ENCODE results near the gene LGI4. TPM values are rescaled to one million over a fixed set of nuclear protein-coding genes. Genes with fewer than 3 reads are reported as not detected.

Gene LGI4
- polyA plus RNA-seq, 3 donors, result 2.2 to 3.2 (median 3.0) TPM

DNA sequence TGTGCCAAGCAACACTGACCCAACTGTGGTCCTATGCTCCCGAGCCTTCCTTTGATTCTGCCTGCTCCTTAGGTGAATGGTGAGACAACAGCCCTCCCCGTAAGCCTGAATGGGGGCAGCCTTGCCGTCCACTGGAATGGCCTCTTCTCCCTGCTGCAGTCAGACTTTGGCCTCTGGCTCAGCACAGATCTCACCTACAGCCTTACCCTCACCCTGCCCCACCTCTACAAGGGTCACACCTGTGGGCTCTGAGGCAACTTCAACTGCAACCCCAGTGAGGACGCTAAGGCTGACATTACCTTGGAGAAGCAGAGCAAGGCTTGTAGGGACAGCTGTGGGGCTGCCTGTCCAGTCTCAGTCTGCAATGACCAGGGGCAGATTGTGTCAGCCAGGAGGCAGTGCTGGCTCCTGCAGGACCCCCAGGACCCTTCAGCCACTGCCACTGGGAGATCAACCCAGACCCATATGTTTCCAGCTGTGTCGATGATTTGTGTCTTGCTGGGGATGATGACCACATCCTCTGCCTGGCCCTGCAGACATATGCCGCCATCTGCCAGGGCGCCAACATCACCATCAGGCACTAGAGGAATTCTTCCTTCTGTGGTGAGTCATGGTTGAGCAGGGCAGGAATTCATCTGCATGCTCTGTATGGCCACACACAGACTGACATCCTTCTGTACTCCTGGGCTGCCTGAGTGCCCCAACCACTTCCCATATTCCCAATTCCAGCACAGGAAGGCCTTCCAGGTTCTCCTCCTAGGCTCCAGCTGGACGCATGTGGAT lies 46.5 kb downstream of the LGI4 start:
- no peak for DNase-seq

DNA sequence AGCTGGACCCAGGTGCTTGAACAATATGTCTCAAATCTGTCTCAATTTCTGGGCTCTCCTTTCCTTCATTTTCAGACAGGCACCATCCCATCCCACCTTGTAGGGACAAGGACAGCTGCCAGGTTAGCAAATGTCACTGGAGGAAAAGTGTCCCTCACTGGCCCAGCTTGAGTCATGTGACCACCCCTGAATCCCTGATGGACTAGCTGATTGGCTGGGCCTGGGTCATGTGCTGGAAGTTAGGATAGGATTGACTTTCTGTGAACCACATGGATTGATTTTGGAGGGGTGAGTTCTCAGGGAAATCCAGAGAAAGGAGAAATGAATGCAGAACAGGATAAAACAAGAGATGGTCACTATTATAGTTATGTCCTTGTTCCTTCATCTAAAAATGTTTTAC lies 47.5 kb downstream of the LGI4 start:
- no peak for DNase-seq

DNA sequence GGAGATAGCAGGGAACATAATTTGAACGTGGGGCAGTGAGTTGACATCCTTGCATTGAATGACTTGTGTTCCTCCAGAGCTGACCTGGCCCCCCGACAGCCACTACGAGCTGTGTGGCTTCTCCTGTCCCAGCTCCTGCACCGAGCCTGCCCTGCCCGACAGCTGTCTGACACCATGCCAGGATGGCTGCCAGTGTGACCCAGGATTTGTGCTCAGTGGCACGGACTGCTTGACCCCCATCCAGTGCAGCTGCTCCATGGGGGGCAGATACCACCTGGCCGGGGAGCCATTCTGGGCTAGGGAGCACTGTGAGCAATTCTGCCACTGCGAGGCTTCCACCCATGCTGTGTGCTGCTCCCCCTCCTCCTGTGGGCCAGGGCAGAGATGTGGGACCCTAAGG lies 48.4 kb downstream of the LGI4 start:
- no peak for DNase-seq

DNA sequence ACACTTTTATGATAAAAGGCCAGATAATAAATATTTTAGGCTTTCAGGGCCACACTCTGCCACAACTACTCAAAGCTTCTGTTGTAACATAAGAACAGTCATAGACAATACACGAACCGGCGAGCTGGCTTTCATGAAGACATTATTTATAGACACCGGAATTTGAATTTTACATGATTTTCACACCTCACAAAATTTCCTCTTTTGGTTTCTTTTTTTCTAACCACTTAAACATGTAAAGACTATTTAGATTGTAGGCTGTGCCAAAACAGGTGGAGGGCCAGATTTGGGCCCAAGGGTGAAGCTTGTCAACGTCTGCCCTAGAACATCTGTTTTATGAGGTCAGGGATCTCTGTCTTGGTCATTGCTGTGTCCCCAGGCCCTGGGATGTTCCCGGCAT lies 48.9 kb downstream of the LGI4 start:
- no peak for DNase-seq

DNA sequence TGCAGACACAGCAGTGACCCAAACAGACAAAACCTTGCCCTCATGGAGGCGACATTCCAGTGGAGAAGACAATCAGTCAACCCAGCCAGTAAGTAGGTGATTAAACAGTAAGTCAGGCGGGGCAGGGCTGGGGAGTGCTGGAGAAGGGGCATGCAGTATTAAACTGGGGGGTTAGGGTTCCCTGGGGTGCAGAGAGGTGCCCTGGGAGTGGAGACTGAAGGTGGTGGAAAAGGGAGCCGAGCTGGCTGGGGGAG lies 50.4 kb downstream of the LGI4 start:
- DNase-seq, result no peak

DNA sequence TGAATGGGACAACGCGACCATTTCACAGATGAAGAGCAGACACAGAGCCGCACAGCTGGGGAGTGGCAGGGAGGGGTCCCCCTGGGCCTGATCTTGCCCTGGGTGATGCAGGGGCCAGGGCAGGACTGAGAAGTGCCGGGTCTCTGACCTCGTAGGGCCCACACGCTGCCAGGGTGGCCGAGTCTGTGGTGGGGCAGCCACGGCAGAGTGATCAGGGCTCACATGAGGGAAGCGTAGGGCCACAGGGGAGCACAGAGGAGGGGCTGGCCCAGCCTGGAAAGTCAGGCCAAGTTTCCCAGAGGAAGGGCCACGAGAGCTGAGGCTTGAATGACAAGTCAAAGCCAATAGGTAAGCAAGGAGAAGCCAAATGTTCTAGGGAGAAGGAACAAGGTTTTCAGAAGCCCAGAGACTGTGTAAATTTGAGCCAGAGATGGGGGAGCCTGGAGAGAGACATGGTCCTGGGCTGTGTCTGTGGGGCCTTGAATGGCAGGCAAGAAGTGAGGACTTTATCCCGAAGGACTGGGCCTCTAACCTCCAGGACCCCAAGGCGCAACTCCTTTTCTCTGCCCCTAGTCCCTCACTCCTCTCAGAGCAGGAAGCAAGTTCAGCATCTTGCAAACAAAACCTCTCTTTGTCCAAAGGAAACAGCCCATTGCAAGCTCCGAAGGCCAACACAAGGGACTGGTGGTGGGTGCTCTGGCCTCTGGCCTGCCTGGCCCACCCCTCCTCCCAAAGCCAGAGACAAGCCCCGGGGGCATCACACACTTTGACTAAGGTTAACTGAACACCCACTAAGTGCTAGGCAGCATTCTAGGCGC lies 51.0 kb downstream of the LGI4 start:
- no peak for DNase-seq

DNA sequence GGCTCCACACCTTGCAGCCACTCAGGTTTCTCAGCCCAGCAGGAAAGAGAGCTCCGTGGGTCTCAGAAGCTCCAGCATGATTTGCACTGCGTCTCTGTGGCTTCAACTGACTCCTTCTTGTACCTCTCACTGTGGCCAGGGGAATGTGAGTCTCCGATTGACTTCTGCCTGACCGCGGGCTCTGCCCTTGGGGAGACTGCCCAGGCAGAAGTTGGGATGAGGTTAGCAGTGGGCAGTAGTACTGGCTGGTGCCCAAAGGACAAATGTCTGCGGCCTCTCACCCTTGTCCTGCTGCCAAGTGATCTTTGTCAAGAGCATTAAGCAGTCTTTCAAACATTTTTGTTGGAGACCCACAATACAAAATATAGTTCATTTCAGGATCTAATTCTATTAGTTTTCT lies 53.7 kb downstream of the LGI4 start:
- DNase-seq, result no peak

DNA sequence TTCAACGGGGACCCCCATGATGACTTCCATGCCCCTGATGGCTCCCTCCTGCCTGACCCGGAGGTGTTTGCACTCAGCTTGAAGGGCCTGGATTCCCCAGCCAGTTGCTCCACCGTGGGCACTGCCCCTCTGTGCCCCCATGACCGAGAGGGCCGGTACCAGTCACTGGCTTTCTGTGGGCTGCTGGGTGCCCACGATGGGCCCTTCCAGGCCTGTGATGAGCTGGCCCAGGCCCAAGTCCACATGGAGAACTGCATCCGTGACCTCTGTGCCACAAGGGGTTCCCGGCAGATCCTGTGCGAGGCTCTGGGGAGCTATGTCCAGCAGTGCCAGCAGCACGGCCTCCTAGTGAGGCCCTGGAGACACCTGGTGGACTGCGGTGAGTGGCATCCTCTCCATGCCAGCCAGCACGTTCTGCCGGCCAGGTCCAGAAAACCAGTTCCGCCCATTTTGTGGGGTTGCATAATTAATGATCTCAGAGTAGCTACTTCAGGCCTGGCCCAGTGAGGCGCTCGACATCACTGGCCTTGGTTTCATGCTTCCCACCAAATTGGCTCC lies 54.2 kb downstream of the LGI4 start:
- DNase-seq, result no peak

DNA sequence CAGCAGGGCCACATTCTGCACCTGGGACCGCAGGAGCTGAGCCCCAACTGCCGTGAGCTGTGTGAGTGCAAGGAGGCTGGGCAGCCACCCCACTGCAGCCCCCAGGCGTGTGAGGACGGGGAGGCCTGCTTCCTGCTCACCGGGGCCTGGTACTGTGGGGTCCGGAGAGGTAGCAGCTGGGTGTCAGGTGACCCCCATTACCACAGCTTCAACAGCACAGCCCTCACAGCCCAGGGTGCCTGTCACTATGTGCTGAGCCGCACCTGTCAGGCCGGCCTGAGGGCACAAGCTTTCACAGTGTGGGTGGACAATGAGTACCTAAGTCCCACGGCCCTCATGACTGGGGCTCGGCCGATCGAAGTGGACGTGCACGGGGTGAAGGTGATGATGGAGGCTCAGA lies 55.0 kb downstream of the LGI4 start:
- DNase-seq, result no peak

DNA sequence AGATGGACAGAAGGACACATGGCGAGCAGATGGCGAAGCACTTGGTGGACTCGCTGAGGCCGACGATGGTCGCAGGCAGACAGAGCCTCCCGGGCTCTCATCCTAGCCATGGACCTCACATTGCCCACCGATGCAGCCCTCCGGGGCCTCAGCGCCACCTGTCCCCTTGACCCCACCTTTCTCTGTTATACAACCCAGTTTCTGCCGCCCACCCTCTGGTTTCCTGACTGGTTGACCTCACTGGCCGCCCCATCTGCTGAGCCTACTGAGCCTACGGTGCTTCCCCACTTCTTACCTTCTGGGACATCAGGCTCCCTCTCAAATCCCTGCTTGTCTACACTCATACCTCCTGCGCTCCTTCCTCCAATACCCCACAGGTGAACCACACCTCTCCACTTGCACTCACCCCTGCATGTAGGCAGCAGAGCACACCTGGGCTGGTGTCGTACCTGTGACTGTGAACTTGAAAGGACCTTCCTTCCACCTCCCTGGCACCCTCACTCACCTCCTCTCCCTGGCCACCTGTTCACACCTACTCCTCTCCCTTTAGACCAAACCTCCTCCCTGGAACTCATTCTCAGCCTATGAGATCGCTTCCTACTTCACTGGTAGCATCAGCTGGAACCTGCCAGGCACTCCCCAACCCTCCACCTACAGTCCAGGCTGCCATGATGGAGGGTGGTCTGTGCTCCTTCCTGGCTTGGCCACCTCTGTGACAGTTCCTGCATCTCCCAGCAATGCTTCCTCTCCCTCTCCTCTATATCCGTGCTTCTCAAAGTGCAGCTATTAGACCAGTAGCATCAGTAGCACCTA lies 57.2 kb downstream of the LGI4 start:
- no peak for DNase-seq

DNA sequence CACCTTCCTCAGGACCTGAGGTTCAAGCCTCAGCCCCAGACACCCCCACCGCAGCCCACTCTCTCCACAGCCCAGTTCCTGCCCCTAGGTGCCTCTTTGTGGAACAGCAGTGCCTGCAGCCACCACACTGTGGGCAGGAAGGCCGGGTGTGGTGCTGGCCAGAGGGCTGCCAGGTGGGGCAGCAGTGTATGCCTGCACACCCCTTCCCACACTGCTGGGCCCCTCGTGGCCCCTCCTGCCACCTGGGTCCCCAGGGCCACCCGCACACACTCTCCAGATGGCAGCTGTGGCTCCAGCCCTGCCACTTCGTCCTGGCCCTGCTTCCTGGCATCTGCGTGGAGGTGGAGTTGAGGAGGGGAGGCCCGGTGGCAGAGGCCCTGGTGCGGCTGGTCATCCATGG lies 58.2 kb downstream of the LGI4 start:
- no peak for DNase-seq

DNA sequence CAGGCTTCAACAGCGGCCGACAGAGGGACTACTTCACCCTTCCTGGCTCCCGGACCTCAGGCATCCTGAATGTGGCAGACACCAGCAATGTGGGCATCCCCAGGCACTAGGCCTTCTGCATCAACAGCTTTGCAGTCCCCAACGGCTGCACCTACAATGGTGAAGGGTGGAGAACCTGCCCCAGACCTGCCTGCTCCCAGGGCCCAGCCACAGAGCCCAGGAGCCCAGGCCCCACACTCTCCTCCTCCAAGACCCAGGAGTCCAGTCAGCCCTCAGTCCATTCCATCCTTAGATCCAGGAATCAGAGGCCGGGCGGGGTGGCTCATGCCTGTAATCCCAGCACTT lies 58.9 kb downstream of the LGI4 start:
- DNase-seq, result no peak

DNA sequence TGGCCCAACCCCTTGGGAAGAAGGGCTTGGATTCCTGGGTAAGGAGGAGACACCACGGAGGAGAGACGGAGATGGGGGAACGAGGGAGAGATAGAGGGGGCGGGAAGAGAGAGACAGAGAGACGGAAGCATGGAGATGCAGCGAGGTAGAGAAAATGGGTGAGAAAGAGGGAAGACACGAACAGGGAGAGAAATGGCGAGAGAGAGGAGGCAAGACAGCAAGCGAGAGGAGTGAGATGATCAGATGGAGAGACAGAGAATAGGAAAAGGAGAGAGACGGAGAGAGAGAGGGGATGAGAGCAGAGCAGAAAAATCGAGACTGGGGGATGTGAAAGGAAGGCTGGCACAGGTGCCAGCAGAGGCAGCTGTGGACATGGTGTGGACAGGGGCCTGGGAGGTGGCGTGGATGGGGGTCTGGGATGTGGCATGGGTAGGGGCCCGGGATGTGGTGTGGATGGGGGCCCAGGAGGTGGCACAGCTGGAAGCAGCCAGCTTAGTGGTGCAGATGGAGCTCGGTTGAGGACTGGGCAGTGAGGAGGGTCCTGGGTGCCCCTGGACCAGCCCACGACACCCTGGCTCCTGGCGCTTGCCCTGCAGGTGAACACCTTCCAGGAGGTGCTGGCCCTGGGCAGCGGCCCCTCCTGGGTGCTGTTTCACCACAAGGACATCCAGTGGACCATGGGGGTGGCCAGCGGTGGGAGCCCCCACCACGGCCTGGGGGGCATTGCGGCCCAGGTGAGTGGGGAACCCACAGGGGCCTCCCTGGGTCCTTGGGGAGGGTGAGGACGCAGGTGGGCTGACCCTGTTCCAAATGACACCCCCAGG lies 59.4 kb downstream of the LGI4 start:
- DNase-seq, result no peak

Other genes with a start within 250 kb of the LGI4 start
- gene ZNF30, start 208.2 kb downstream of the LGI4 start, polyA plus RNA-seq (ENCODE audit: insufficient read length in 3 of 3), result 10 to 100 TPM in 1 of 3 donors, 1 to 10 TPM in 2; 5.8 to 11.7 (median 7.4) TPM
- 1 to 10 TPM; 5.4 to 7.1 (median 6.6) TPM for gene ZNF792, start 170.8 kb downstream of the LGI4 start, polyA plus RNA-seq (ENCODE audit: insufficient read length in 3 of 3)
- 10 to 100 TPM; 54.9 to 72.8 (median 65.6) TPM for gene GRAMD1A, start 134.7 kb downstream of the LGI4 start, polyA plus RNA-seq (ENCODE audit: insufficient read length in 3 of 3)
- 1 to 10 TPM in 2 of 3 donors, under 1 TPM in 1; 0.95 to 1.5 (median 1.0) TPM for gene SCN1B, start 104.6 kb downstream of the LGI4 start, polyA plus RNA-seq (ENCODE audit: insufficient read length in 3 of 3)
- 100 to 1,000 TPM; 118 to 150 (median 128) TPM for gene HPN, start 93.3 kb downstream of the LGI4 start, polyA plus RNA-seq (ENCODE audit: insufficient read length in 3 of 3)
- 10 to 100 TPM; 18.6 to 23.9 (median 23.1) TPM for gene FXYD3, start 19.2 kb downstream of the LGI4 start, polyA plus RNA-seq (ENCODE audit: insufficient read length in 3 of 3)
- gene FXYD1, start 3.8 kb upstream of the LGI4 start, polyA plus RNA-seq (ENCODE audit: insufficient read length in 3 of 3), result 10 to 100 TPM; 21.8 to 27.0 (median 26.5) TPM
- 1 to 10 TPM in 1 of 3 donors, under 1 TPM in 2; 0.40 to 1.3 (median 0.95) TPM for gene FXYD7, start 8.2 kb upstream of the LGI4 start, polyA plus RNA-seq (ENCODE audit: insufficient read length in 3 of 3)
- 10 to 100 TPM; 21.7 to 26.8 (median 23.0) TPM for gene FXYD5, start 19.7 kb upstream of the LGI4 start, polyA plus RNA-seq (ENCODE audit: insufficient read length in 3 of 3)
- gene FAM187B, start 93.7 kb upstream of the LGI4 start, polyA plus RNA-seq (ENCODE audit: insufficient read length in 3 of 3), result under 1 TPM in 1 of 3 donors, not detected in 2; 0.07 TPM
- gene LSR, start 113.9 kb upstream of the LGI4 start, polyA plus RNA-seq (ENCODE audit: insufficient read length in 3 of 3), result 10 to 100 TPM; 65.3 to 68.6 (median 67.9) TPM
- 100 to 1,000 TPM; 171 to 192 (median 185) TPM for gene USF2, start 133.9 kb upstream of the LGI4 start, polyA plus RNA-seq (ENCODE audit: insufficient read length in 3 of 3)
- under 1 TPM; 0.19 to 0.34 (median 0.25) TPM for gene HAMP, start 147.5 kb upstream of the LGI4 start, polyA plus RNA-seq (ENCODE audit: insufficient read length in 3 of 3)
- gene MAG, start 157.1 kb upstream of the LGI4 start, polyA plus RNA-seq (ENCODE audit: insufficient read length in 3 of 3), result 1 to 10 TPM; 5.1 to 6.2 (median 5.3) TPM
- 10 to 100 TPM in 2 of 3 donors, 1 to 10 TPM in 1; 8.4 to 33.6 (median 15.5) TPM for gene CD22, start 194.1 kb upstream of the LGI4 start, polyA plus RNA-seq (ENCODE audit: insufficient read length in 3 of 3)
- under 1 TPM; 0.46 to 0.70 (median 0.53) TPM for gene FFAR1, start 212.8 kb upstream of the LGI4 start, polyA plus RNA-seq (ENCODE audit: insufficient read length in 3 of 3)
- under 1 TPM in 2 of 3 donors, not detected in 1; 0.20 to 0.31 TPM for gene FFAR3, start 223.4 kb upstream of the LGI4 start, polyA plus RNA-seq (ENCODE audit: insufficient read length in 3 of 3)
- gene GPR42, start 236.0 kb upstream of the LGI4 start, polyA plus RNA-seq (ENCODE audit: insufficient read length in 3 of 3), result under 1 TPM in 1 of 3 donors, not detected in 2; 0.18 TPM

Measured in renal pelvis (tissue), 4 donors.